Liver (tissue), 9 donors: ENCODE results near the gene ECEL1. TPM values are rescaled to one million over a fixed set of nuclear protein-coding genes. Genes with fewer than 3 reads are reported as not detected.

Source experiments
- DNase-seq: peaks from one replicate; pipeline ENCODE4 v3.0.0-alpha.2; 2017; ENCODE audit warnings: low spot score
- H3K27ac ChIP-seq, 2 donors: one replicate each; pipeline ENCODE4 v1.7.0; 2013; ENCODE audit warnings: inconsistent platforms in 2 of 2, low read length in 2 of 2, control low read depth in 1 of 2, low read depth in 1 of 2, mild to moderate bottlenecking in 1 of 2
- H3K27me3 ChIP-seq, 4 donors: one replicate each; pipeline versions ENCODE4 v1.6.1 to v1.7.0; 2013; ENCODE audit warnings: low read length in 3 of 4, inconsistent platforms in 1 of 4, mild to moderate bottlenecking in 1 of 4, moderate library complexity in 1 of 4; ENCODE audit not compliant: control insufficient read depth in 4 of 4, insufficient read depth in 4 of 4
- H3K36me3 ChIP-seq, 4 donors: one replicate each; pipeline versions ENCODE4 v1.6.1 to v1.7.0; 2013; ENCODE audit warnings: low read length in 3 of 4, mild to moderate bottlenecking in 3 of 4, low read depth in 1 of 4, moderate library complexity in 1 of 4; ENCODE audit not compliant: control insufficient read depth in 4 of 4, insufficient read depth in 3 of 4
- H3K4me1 ChIP-seq, 4 donors: one replicate each; pipeline versions ENCODE4 v1.6.1 to v1.7.0; 2013; ENCODE audit warnings: low read length in 3 of 4, mild to moderate bottlenecking in 3 of 4, moderate library complexity in 1 of 4; ENCODE audit not compliant: control insufficient read depth in 4 of 4, insufficient read depth in 4 of 4
- H3K4me3 ChIP-seq, 3 donors: one replicate each; pipeline versions ENCODE4 v1.6.1 to v1.7.0; 2013; ENCODE audit warnings: low read length in 3 of 3, control low read depth in 1 of 3, low read depth in 1 of 3, mild to moderate bottlenecking in 1 of 3
- H3K9ac ChIP-seq, 2 donors: one replicate each; pipeline ENCODE4 v1.7.0; 2013; ENCODE audit warnings: low read length in 2 of 2, mild to moderate bottlenecking in 2 of 2, moderate library complexity in 2 of 2, control low read depth in 1 of 2, low read depth in 1 of 2
- H3K9me3 ChIP-seq, 4 donors: one replicate each; pipeline versions ENCODE4 v1.6.1 to v1.7.0; 2013; ENCODE audit warnings: low read length in 3 of 4; ENCODE audit not compliant: control insufficient read depth in 4 of 4
- ATF3 ChIP-seq: IDR thresholded peaks from 2 replicates; pipeline ENCODE4 v1.6.1; 2016; ENCODE audit warnings: antibody characterized with exemption
- CTCF ChIP-seq: fragments of 150-350 bp; IDR thresholded peaks from 2 replicates; pipeline ENCODE4 v1.5.1; 2017; ENCODE audit warnings: improper control_type of control experiment, low read depth, low read length; ENCODE audit not compliant: missing input control
- EGR1 ChIP-seq, 2 donors: IDR thresholded peaks; 2 replicates each; pipeline ENCODE4 v1.6.1; 2016 to 2018; ENCODE audit warnings: antibody characterized with exemption in 2 of 2, low read depth in 2 of 2
- FOXA1 ChIP-seq: IDR thresholded peaks from 2 replicates; pipeline ENCODE4 v1.6.1; 2016; ENCODE audit warnings: antibody characterized with exemption
- FOXA2 ChIP-seq: IDR thresholded peaks from 2 replicates; pipeline ENCODE4 v1.6.1; 2016; ENCODE audit warnings: antibody characterized with exemption
- GABPA ChIP-seq, 2 donors: IDR thresholded peaks in 1 of 2; conservative IDR thresholded peaks in 1 of 2; 2 replicates each; pipeline ENCODE4 v1.6.1; 2016; ENCODE audit warnings: antibody characterized with exemption in 2 of 2, mild to moderate bottlenecking in 1 of 2, moderate library complexity in 1 of 2
- HNF4A ChIP-seq, 2 donors: conservative IDR thresholded peaks; 2 replicates each; pipeline ENCODE4 v1.6.1; 2016; ENCODE audit warnings: antibody characterized with exemption in 2 of 2, mild to moderate bottlenecking in 2 of 2
- HNF4G ChIP-seq: IDR thresholded peaks from 2 replicates; pipeline ENCODE4 v1.6.1; 2016; ENCODE audit warnings: antibody characterized with exemption
- JUND ChIP-seq, 2 donors: IDR thresholded peaks; 2 replicates each; pipeline ENCODE4 v1.6.1; 2016; ENCODE audit warnings: antibody characterized with exemption in 2 of 2
- MAX ChIP-seq: IDR thresholded peaks from 2 replicates; pipeline ENCODE4 v1.6.1; 2016; ENCODE audit warnings: antibody characterized with exemption
- NR2F2 ChIP-seq: IDR thresholded peaks from 2 replicates; pipeline ENCODE4 v1.6.1; 2016; ENCODE audit warnings: antibody characterized with exemption
- RAD21 ChIP-seq, 2 donors: IDR thresholded peaks; 2 replicates each; pipeline ENCODE4 v1.6.1; 2016; ENCODE audit warnings: antibody characterized with exemption in 2 of 2, mild to moderate bottlenecking in 2 of 2
- REST ChIP-seq: IDR thresholded peaks from 2 replicates; pipeline ENCODE4 v1.6.1; 2016; ENCODE audit warnings: antibody characterized with exemption, mild to moderate bottlenecking
- RXRA ChIP-seq, 2 donors: IDR thresholded peaks; 2 replicates each; pipeline ENCODE4 v1.6.1; 2017 to 2018; ENCODE audit warnings: antibody characterized with exemption in 2 of 2, mild to moderate bottlenecking in 1 of 2
- SP1 ChIP-seq: IDR thresholded peaks from 2 replicates; pipeline ENCODE4 v1.6.1; 2018; ENCODE audit warnings: antibody characterized with exemption, mild to moderate bottlenecking
- TAF1 ChIP-seq: conservative IDR thresholded peaks from 2 replicates; pipeline ENCODE4 v1.6.1; 2016; ENCODE audit warnings: antibody characterized with exemption, mild to moderate bottlenecking
- YY1 ChIP-seq: IDR thresholded peaks from 2 replicates; pipeline ENCODE4 v1.6.1; 2016; ENCODE audit warnings: antibody characterized with exemption, mild to moderate bottlenecking
- ZBTB33 ChIP-seq: IDR thresholded peaks from 2 replicates; pipeline ENCODE4 v1.6.1; 2016; ENCODE audit warnings: antibody characterized with exemption
- WGBS: extraction: QIAGEN DNeasy Blood & Tissue Kit; methylation state at CpG from one replicate; pipeline ENCODE4 v1.1.7; 2013; 5-methylcytosine and 5-hydroxymethylcytosine counted together
- polyA plus RNA-seq, 2 donors: library from polyadenylated mRNA; stranded (reverse) in 1 of 2; unstranded in 1 of 2; fragments of 200-250 nt in 1 of 2; fragments of >200 nt in 1 of 2; fragmentation: Nextera tagmentation in 1 of 2; extraction: Ambion mirVana in 1 of 2; gene quantifications; one replicate each; pipeline versions ENCODE4 v1.2.1 to v1.2.3, GENCODE V29; 2013 to 2015
- total RNA-seq, 2 donors: library from RNA; depleted of rRNA; stranded (reverse); fragments of >200 nt; gene quantifications; one replicate each; pipeline ENCODE4 v1.2.3, GENCODE V29; 2014
- donor health status: healthy.
- donor health status: healthy.
- donor health status: healthy.
- donor health status: healthy.
- donor health status: healthy.

The ECEL1 gene
- total and polyA plus RNA-seq, 4 donors = 0.67 to 1.8 TPM; not detected in 2

GRCh38 chr2:232482301-232483238 is 5.1 kb downstream of the ECEL1 start:
- no peak for TF ChIP-seq JUND (IDR thresholded peaks at IDR 0.05)
- TF ChIP-seq REST = no peak
- no peak for TF ChIP-seq HNF4A (conservative IDR thresholded peaks at IDR 0.05)
- no peak for TF ChIP-seq MAX
- no peak for TF ChIP-seq FOXA2
- no peak for TF ChIP-seq RXRA (IDR thresholded peaks at IDR 0.05)
- no peak for TF ChIP-seq ATF3
- TF ChIP-seq RAD21 (IDR thresholded peaks at IDR 0.05) = no peak
- TF ChIP-seq YY1 = no peak
- no peak for TF ChIP-seq ZBTB33
- no peak for TF ChIP-seq NR2F2
- TF ChIP-seq GABPA (IDR thresholded peaks at IDR 0.05 in 1 of 2, conservative IDR thresholded peaks at IDR 0.05 in 1 of 2) = no peak
- TF ChIP-seq HNF4G = no peak
- TF ChIP-seq TAF1 = no peak
- TF ChIP-seq EGR1 (IDR thresholded peaks at IDR 0.05; ENCODE audit: low read depth in 2 of 2) = no peak
- no peak for TF ChIP-seq CTCF
- no peak for TF ChIP-seq FOXA1
- TF ChIP-seq SP1 = no peak

More at GRCh38 chr2:232482301-232483238, 5.1 kb downstream of the ECEL1 start:
- H3K9me3 ChIP-seq = no peaks in the 10 kb centered on the region
- H3K4me3 ChIP-seq = no peak overlapping the region
- H3K27ac ChIP-seq = no peak overlapping the region
- DNase-seq = no peak
- H3K9ac ChIP-seq = no peak overlapping the region
- peaks cover 3 to 23% (median 6%) of the 10 kb centered on the region in 4 donors for H3K4me1 ChIP-seq
- H3K27me3 ChIP-seq = peaks cover 2 to 10% (median 6%) of the 10 kb centered on the region in 4 donors
- H3K36me3 ChIP-seq = no peaks in the 10 kb centered on the region
- WGBS = 90% methylated on average over 31 of the region's 31 CpGs
